Ishikawa (cell line): Measurements from ENCODE around the gene DMRTB1.

ENCODE experiments used
- CEBPB ChIP-seq: IDR thresholded peaks from 2 replicates; pipeline ENCODE4 v1.6.1; 2012
- CREB1 ChIP-seq: IDR thresholded peaks from 2 replicates; pipeline ENCODE4 v1.6.1; 2012; ENCODE audit warnings: low read depth
- EGR1 ChIP-seq: IDR thresholded peaks from 2 replicates; pipeline ENCODE4 v1.6.1; 2012
- EP300 ChIP-seq: IDR thresholded peaks from 2 replicates; pipeline ENCODE4 v1.6.1; 2012; ENCODE audit warnings: borderline replicate concordance
- RAD21 ChIP-seq: IDR thresholded peaks from 2 replicates; pipeline ENCODE4 v1.6.1; 2012; ENCODE audit warnings: low read depth
- REST ChIP-seq: IDR thresholded peaks from 2 replicates; pipeline ENCODE4 v1.6.1; 2012; ENCODE audit warnings: low read depth, mild to moderate bottlenecking
- TAF1 ChIP-seq: IDR thresholded peaks from 2 replicates; pipeline ENCODE4 v1.6.1; 2012; ENCODE audit warnings: low read depth, mild to moderate bottlenecking
- TCF12 ChIP-seq: IDR thresholded peaks from 2 replicates; pipeline ENCODE4 v1.6.1; 2012; ENCODE audit warnings: low read depth
- TEAD4 ChIP-seq: IDR thresholded peaks from 2 replicates; pipeline ENCODE4 v1.6.1; 2012
- YY1 ChIP-seq: IDR thresholded peaks from 2 replicates; pipeline ENCODE4 v1.6.1; 2012; ENCODE audit warnings: low read depth

GRCh38 chr1:53481456-53481855 is 22.3 kb downstream of the DMRTB1 start:
- TF ChIP-seq TAF1 = no peak
- no peak for TF ChIP-seq RAD21
- TF ChIP-seq CEBPB = no peak
- no peak for TF ChIP-seq TEAD4
- TF ChIP-seq TCF12 = no peak
- no peak for TF ChIP-seq EGR1
- no peak for TF ChIP-seq CREB1
- no peak for TF ChIP-seq EP300
- TF ChIP-seq YY1 = no peak
- no peak for TF ChIP-seq REST
